ENCODE results near the gene TMEM204.

Gene TMEM204

DNA sequence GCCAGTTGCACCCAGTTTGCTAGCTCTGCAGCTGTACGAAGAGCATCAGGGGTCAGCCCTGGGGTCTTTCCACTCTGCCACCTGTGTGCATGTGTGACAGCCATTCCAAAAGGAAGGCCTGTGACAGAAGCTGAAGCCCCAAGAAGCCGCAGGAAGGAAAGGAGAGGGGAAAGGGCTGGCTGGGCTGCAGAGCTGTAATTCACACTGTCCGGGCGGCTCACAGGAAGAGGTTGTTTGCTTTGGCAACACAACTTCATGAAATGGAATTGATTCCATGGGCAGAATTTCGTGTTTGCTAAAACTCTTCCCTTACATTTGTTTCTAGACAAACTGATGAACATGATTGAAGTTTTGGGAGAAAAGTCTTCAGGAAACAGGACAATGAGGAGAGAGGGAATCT, 14.8 kb downstream of the TMEM204 start:
- Mint-ChIP-seq H3K36me3 (peaks cover 63% of the 10 kb centered on the region), H3K4me1 (peaks cover 43% of the 10 kb centered on the region), H3K27ac (no peak overlapping the region), H3K4me3 (no peak overlapping the region), H3K9me3 (no peaks in the 10 kb centered on the region), H3K27me3 (no peaks in the 10 kb centered on the region)
- DNase-seq, result no peak
- CTCF ChIA-PET, result no interaction called here

DNA sequence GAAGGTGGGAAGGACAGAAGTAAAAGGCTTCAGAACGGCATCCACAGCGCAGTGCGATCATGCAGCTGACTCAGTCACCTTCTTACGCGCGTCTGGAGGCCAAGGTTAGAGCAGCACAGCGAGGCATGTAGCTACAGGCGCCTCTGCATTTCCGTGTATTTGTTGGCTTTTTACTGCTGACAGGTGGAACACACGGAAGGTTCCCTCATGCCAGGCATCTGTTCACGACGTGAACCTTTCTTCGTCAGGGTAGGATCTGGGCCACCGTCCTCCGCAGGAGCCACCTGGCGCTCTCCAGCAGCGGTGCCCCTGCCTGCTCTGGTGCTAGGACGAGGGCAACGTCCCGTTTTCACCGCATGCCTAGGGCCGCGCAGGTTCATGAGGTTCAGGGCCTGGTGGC, 15.3 kb downstream of the TMEM204 start:
- peaks cover 62% of the 10 kb centered on the region for H3K36me3 Mint-ChIP-seq
- no peak for DNase-seq
- CTCF ChIA-PET, result no interaction called here
- no peaks in the 10 kb centered on the region for H3K27me3 Mint-ChIP-seq
- H3K27ac Mint-ChIP-seq, result no peak overlapping the region
- H3K4me3 Mint-ChIP-seq, result no peak overlapping the region
- peaks cover 38% of the 10 kb centered on the region for H3K4me1 Mint-ChIP-seq
- H3K9me3 Mint-ChIP-seq, result no peaks in the 10 kb centered on the region

DNA sequence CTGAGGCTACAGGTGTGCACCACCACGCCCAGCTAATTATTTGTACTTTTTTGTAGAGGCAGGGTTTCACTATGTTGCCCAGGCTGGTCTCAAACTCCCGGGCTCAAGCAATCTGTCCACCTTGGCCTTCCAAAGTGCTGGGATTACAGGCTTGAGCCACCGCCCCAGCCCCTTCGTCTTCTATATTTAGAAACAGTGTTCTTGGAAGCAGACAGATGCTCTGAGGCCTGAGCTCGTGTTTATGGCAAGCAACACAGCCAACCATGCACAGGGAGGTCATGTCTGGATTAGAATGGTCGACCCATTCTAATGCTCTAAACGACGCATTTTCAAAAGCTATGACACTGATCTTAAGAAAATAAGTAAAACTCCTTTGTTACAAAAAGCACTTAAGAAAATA, 16.6 kb downstream of the TMEM204 start:
- Mint-ChIP-seq H3K9me3 (no peaks in the 10 kb centered on the region), H3K27ac (no peak overlapping the region), H3K36me3 (peaks cover 65% of the 10 kb centered on the region), H3K27me3 (no peaks in the 10 kb centered on the region), H3K4me1 (peaks cover 25% of the 10 kb centered on the region), H3K4me3 (no peak overlapping the region)
- no peak for DNase-seq
- CTCF ChIA-PET, result no interaction called here

DNA sequence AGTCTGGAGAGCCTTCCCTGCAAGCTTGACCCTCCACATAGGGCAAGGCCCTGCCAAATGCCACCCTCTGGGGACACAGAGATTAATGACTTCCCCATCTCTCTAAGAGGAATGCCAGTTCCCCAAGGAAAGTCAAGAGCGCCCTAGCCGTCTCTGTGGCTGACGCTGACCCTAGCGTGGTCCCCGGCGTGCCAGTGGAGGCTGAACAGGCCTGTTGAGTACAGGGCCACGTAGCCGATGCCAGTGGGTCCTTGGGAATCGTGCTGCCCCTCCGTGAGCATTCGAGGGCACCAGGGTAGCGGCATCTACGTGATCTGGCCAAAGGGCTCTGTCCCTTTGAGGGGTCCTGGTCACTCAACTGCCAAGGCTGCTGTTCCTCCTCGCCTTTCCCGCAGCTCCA, 17.2 kb downstream of the TMEM204 start:
- peaks cover 66% of the 10 kb centered on the region for H3K36me3 Mint-ChIP-seq
- H3K4me3 Mint-ChIP-seq, result no peak overlapping the region
- H3K4me1 Mint-ChIP-seq, result peaks cover 18% of the 10 kb centered on the region
- CTCF ChIA-PET, result no interaction called here
- no peak for DNase-seq
- H3K27ac Mint-ChIP-seq, result no peak overlapping the region
- H3K9me3 Mint-ChIP-seq, result no peaks in the 10 kb centered on the region
- no peaks in the 10 kb centered on the region for H3K27me3 Mint-ChIP-seq

DNA sequence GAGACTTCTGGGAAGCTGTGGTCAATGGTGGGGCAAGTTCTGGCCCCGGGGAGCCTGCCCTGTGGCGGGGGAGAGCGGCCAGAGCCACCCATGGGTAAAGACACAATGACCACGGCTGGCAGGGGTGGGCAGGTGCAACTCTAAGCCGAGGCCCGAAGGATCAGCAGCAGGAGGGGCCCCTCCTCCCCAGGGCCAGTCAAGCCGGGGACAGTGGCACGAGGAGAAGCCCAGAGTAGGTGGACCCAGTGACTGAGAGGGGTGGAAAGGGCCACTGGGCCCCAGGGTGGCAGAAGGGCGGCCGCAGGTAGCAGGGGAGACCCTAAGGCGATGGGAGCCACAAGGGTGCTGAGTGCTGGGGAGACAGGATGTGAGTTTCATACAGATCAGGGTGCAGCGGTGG, 17.7 kb downstream of the TMEM204 start:
- CTCF ChIA-PET, result no interaction called here
- DNase-seq, result no peak
- H3K36me3 Mint-ChIP-seq, result peaks cover 66% of the 10 kb centered on the region
- peaks cover 15% of the 10 kb centered on the region for H3K4me1 Mint-ChIP-seq
- H3K9me3 Mint-ChIP-seq, result no peaks in the 10 kb centered on the region
- H3K27me3 Mint-ChIP-seq, result no peaks in the 10 kb centered on the region
- peak overlapping the region; percentile 64 for H3K27ac Mint-ChIP-seq
- no peak overlapping the region for H3K4me3 Mint-ChIP-seq

DNA sequence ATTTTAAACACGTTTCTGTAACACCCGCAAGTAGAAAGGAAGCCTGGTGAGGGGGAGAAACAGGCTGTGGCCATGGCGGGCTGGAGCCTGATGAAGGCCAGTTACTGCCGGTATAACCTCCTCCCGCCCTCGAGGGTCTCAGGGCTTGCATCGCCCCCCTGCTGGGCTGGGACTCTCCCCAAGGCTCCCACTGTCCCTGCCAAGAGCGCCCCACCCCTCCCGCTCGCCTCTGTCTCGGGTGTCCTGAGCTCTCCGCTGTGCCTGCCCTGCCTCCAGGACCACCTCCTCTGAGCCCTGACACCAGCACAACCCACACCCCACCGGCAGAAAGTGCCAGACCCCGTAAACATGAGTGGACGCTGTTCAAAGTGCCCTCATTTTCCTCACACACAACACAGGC, 18.7 kb downstream of the TMEM204 start:
- Mint-ChIP-seq H3K9me3 (no peaks in the 10 kb centered on the region), H3K4me3 (no peak overlapping the region), H3K27ac (no peak overlapping the region), H3K4me1 (peaks cover 7% of the 10 kb centered on the region), H3K36me3 (peaks cover 62% of the 10 kb centered on the region), H3K27me3 (no peaks in the 10 kb centered on the region)
- no peak for DNase-seq
- CTCF ChIA-PET, result no interaction called here

DNA sequence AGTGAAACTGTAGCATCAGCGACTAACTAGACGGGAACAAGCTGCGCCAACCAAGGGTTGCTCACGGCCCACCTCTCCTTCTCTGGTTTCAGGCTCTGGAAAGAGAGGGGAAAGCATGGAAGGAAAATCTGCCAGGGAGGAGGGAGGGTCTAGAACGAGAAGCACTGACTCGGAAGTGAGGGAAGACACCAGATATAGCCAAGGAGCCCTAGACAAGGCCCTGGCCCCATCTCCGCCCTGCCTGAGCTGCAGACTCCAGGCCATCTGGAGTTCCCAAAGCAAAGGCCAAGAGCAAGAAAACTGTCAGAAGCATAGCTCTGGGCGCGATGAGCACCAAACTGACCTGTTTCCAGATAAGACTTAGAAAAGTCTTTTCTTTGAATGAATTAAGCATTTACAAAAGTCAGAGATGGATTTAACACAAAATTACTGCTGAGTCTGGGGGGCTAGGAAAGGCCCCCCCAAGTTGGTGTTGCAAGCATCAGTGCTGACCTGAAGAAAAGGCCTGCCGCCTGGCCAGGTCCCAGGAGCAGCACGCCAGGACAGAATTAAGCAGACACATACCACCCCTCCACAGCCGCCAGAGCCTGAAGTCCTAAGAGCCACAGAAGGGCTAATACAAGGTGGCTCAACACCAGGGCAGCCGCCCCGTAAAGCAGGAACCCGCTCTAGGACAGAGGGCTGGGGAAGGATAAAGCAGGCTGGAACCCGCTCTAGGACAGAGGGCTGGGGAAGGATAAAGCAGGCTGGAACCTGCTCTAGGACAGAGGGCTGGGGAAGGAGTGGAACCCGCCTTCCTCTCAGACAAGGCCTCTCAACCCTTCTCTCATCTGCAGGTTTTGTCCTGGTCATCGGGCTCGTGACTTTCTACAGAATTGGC, 20.7 kb downstream of the TMEM204 start:
- Mint-ChIP-seq H3K4me3 (no peak overlapping the region), H3K27ac (no peak overlapping the region), H3K4me1 (peaks cover 10% of the 10 kb centered on the region), H3K9me3 (no peaks in the 10 kb centered on the region), H3K27me3 (no peaks in the 10 kb centered on the region), H3K36me3 (peaks cover 56% of the 10 kb centered on the region)
- CTCF ChIA-PET, result no interaction called here
- DNase-seq, result no peak

DNA sequence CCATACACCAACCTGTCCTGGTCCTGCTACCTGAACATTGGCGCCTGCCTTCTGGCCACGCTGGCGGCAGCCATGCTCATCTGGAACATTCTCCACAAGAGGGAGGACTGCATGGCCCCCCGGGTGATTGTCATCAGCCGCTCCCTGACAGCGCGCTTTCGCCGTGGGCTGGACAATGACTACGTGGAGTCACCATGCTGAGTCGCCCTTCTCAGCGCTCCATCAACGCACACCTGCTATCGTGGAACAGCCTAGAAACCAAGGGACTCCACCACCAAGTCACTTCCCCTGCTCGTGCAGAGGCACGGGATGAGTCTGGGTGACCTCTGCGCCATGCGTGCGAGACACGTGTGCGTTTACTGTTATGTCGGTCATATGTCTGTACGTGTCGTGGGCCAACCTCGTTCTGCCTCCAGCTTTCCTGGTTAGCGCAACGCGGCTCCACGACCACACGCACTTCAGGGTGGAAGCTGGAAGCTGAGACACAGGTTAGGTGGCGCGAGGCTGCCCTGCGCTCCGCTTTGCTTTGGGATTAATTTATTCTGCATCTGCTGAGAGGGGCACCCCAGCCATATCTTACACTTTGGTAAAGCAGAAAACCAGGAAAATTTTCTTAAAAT, 21.5 kb downstream of the TMEM204 start:
- Mint-ChIP-seq H3K36me3 (peaks cover 52% of the 10 kb centered on the region), H3K4me1 (peaks cover 18% of the 10 kb centered on the region), H3K9me3 (no peaks in the 10 kb centered on the region), H3K27me3 (no peaks in the 10 kb centered on the region), H3K27ac (no peak overlapping the region), H3K4me3 (no peak overlapping the region)
- CTCF ChIA-PET, result no interaction called here
- DNase-seq, result no peak

DNA sequence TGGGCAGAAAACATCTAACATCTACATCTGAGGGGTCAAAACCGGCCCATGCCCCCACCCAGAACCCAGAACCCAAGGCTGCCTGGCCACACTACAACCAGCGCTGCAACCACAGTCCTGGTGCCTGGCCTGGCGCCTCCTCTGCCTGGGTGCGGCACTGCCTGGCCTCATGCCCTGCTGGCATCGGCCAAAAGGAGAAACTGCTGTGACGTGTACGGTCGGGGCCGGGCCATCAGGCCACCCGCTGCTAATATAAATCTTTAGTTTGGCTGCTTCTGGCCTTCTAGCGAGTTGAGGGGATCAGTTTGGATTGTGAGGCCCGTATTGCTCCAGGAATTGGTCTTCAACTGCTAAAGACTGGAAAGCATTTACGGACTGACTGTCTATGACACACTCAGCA, 22.8 kb downstream of the TMEM204 start:
- no peak for DNase-seq
- peaks cover 47% of the 10 kb centered on the region for H3K36me3 Mint-ChIP-seq
- no peaks in the 10 kb centered on the region for H3K9me3 Mint-ChIP-seq
- H3K27me3 Mint-ChIP-seq, result no peaks in the 10 kb centered on the region
- H3K27ac Mint-ChIP-seq, result no peak overlapping the region
- peaks cover 31% of the 10 kb centered on the region for H3K4me1 Mint-ChIP-seq
- no peak overlapping the region for H3K4me3 Mint-ChIP-seq
- CTCF ChIA-PET, result no interaction called here

DNA sequence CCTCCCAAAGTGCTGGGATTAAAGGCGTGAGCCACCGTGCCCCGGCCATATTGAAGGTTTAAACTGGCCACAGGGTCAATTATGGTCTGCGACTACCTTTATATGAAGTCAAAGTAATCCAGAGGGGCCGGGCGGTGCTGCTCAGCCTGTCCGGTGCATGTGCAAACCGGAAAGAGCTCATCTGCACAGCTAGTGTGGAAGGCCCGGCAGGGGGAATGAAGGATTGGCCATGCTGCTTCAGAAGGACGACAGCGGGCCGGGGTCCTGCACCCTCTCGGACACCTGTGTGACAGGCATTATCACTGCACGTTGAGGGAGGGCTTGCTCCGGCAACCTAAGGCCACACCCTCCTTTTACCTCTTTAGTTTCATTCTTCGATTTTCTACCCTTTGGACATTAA, 23.6 kb downstream of the TMEM204 start:
- no peak for DNase-seq
- peaks cover 46% of the 10 kb centered on the region for H3K36me3 Mint-ChIP-seq
- H3K4me3 Mint-ChIP-seq, result no peak overlapping the region
- CTCF ChIA-PET, result no interaction called here
- no peaks in the 10 kb centered on the region for H3K27me3 Mint-ChIP-seq
- peaks cover 39% of the 10 kb centered on the region for H3K4me1 Mint-ChIP-seq
- H3K27ac Mint-ChIP-seq, result no peak overlapping the region
- H3K9me3 Mint-ChIP-seq, result no peaks in the 10 kb centered on the region

DNA sequence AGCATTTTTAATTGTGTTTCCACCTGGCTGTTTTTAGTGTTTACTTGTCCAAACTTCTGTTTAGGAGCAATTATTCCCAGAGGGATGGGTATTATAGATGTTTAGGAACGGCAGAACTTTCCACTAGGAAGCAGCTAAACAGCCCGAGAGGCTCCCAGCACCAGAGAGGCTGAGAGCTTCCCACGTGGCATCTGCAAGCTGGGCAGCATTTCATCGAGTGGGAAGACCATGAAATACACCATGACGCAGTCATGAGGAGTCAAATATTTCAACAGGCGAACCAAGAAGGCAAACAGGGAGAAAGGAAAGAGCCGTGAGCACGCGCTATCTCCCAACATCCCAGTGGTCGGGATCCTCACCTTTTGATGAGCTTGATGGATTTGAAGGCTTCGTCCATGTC, 24.1 kb downstream of the TMEM204 start:
- Mint-ChIP-seq H3K27ac (no peak overlapping the region), H3K36me3 (peaks cover 43% of the 10 kb centered on the region), H3K27me3 (no peaks in the 10 kb centered on the region), H3K9me3 (no peaks in the 10 kb centered on the region), H3K4me1 (peaks cover 38% of the 10 kb centered on the region), H3K4me3 (no peak overlapping the region)
- CTCF ChIA-PET, result no interaction called here
- no peak for DNase-seq

DNA sequence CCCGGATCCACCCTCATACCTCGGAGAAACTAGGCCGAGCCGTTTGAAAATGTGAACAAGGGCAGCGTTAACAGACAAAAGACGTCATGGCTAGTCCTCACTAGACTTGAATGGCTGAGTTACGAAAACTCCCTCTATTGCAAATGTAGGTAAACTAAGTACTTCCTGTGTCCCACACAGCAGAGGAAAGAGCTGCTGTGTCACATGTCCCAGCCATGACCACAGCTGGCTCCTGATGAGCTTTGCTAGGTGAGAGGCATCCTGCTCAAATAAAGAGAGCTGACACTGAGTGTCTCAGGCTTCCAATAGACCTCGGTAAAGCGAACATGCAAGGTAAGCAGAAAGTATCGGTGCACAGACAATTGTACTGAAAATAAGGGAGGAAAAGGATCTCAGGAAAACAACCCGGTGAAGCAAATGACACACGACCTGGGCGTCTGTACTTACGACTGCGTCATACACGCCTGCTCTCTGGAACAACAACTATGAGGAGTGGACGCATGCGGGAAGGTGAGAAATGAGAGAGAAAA, 26.0 kb downstream of the TMEM204 start:
- H3K9me3 Mint-ChIP-seq, result no peaks in the 10 kb centered on the region
- no peak overlapping the region for H3K4me3 Mint-ChIP-seq
- peaks cover 38% of the 10 kb centered on the region for H3K4me1 Mint-ChIP-seq
- H3K27ac Mint-ChIP-seq, result peak overlapping the region; percentile 74
- CTCF ChIA-PET, result no interaction called here
- H3K27me3 Mint-ChIP-seq, result no peaks in the 10 kb centered on the region
- H3K36me3 Mint-ChIP-seq, result peaks cover 30% of the 10 kb centered on the region
- peak; percentile 68 for DNase-seq

DNA sequence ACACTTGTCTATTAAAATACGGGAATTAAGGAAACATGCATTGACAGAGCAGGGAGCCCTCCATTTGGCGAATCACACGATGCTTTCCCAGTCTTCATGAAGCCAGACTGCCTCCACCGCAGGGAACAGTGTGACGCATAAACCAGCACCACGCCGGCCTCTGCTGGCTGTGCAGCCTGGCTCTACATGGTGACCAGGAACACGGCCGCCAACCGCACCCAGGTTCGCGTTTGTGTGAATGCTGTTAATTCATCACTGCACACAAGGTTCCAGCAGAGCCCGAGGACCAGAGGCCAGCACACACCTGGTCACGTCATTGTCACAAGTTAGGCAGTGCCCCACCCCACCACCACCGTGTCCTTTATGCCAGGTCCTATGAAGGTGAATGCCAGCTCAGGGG, 26.7 kb downstream of the TMEM204 start:
- H3K27ac Mint-ChIP-seq, result peak overlapping the region; percentile 78
- DNase-seq, result no peak
- CTCF ChIA-PET, result no interaction called here
- no peak overlapping the region for H3K4me3 Mint-ChIP-seq
- no peaks in the 10 kb centered on the region for H3K9me3 Mint-ChIP-seq
- peaks cover 3% of the 10 kb centered on the region for H3K27me3 Mint-ChIP-seq
- peaks cover 26% of the 10 kb centered on the region for H3K36me3 Mint-ChIP-seq
- peaks cover 38% of the 10 kb centered on the region for H3K4me1 Mint-ChIP-seq

DNA sequence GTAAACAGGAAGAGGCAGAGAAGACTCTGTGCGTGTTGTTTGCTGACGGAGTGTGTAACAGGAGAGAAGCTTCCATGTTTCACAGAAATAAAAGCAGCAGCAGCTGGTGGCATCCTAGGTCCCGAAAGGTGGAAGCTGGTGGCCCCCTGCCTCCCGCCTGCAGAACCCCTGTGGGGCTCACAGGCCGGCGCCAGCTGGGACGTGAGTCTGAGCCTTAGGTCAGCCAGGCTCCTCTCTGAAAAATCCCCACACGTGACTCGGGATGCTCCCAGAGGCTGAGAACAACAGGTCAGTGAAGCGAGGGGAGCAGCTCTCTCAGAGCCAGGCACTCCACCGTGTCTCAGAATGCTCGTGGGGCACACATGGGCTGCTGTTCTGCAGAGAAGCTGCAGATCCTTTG, 27.4 kb downstream of the TMEM204 start:
- Mint-ChIP-seq H3K27me3 (peaks cover 3% of the 10 kb centered on the region), H3K36me3 (peaks cover 20% of the 10 kb centered on the region), H3K27ac (peak overlapping the region; percentile 78), H3K4me3 (no peak overlapping the region), H3K4me1 (peaks cover 38% of the 10 kb centered on the region), H3K9me3 (no peaks in the 10 kb centered on the region)
- no peak for DNase-seq
- CTCF ChIA-PET, result no interaction called here

DNA sequence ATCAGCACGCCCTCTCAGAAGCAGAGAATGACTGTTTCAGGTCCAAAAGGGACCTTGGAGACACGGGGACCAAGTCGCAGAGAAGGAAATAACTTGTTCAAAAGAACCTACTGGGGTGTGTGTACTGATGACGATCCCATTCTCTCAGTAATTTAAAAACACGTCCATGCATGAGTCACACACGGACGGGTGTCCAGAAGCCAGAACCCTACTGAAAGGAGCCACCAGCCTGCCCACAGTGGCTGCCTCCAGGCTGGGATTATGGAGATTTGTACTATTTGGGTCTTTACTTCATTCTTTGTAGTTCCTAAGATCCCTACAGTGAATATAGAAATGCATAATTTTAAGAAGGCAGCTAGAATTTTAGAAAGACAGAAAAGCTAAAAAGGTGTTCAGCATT, 27.8 kb downstream of the TMEM204 start:
- Mint-ChIP-seq H3K9me3 (no peaks in the 10 kb centered on the region), H3K36me3 (peaks cover 16% of the 10 kb centered on the region), H3K27ac (peak overlapping the region; percentile 78), H3K27me3 (peaks cover 3% of the 10 kb centered on the region), H3K4me3 (no peak overlapping the region), H3K4me1 (peaks cover 38% of the 10 kb centered on the region)
- DNase-seq, result no peak
- CTCF ChIA-PET, result no interaction called here

Measured in activated naive CD4-positive, alpha-beta T cell treated with anti-CD3 and anti-CD28 coated beads, Interleukin-2, amount 10 ng/mL, durations not matched to agents 7 days and 5 days (primary cell).